Measurements from ENCODE around the gene TCHH. TPM values are rescaled to one million over a fixed set of nuclear protein-coding genes. Genes with fewer than 3 reads are reported as not detected.
"Not testable (repeated sequence)": the region's sequence is repeated elsewhere in the genome, so short reads cannot be mapped to it uniquely, and the experiment has no call there.

Gene TCHH
- total RNA-seq, 1 donor from 2014 or later: not detected

DNA sequence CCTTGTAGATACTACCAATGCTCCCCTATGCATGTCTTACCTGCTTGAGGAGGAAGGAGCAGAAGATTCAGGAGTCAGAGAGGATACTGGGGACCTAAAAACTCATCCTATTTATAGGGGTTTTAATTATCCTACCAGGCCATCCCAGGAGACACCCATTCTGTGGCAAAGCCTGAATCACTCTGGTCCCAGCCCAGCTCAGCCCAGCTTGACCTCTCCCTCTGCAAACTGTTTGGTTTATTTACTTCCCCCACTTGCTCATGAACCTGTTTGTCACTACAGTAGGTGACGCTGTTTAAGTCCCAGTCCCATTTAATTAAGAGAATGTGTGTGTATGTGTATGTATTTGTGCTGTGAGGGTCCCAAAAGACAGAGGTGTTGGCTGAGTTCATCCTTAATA, 43.9 kb upstream of the TCHH start, which contains the start of gene RPTN:
TSS of gene RPTN (minus strand) at position 85 of the 400 bp plus-strand sequence. CDS start 1,339 bp downstream, outside the sequence.
- H3K9me3 Mint-ChIP-seq: peaks cover 23% of the 10 kb centered on the region
- H3K27me3 Mint-ChIP-seq (ENCODE audit: low read depth): no peaks in the 10 kb centered on the region
- H3K4me3 Mint-ChIP-seq: no peak within 1 kb of the TSS
- TF ChIP-seq, protein P1, sequence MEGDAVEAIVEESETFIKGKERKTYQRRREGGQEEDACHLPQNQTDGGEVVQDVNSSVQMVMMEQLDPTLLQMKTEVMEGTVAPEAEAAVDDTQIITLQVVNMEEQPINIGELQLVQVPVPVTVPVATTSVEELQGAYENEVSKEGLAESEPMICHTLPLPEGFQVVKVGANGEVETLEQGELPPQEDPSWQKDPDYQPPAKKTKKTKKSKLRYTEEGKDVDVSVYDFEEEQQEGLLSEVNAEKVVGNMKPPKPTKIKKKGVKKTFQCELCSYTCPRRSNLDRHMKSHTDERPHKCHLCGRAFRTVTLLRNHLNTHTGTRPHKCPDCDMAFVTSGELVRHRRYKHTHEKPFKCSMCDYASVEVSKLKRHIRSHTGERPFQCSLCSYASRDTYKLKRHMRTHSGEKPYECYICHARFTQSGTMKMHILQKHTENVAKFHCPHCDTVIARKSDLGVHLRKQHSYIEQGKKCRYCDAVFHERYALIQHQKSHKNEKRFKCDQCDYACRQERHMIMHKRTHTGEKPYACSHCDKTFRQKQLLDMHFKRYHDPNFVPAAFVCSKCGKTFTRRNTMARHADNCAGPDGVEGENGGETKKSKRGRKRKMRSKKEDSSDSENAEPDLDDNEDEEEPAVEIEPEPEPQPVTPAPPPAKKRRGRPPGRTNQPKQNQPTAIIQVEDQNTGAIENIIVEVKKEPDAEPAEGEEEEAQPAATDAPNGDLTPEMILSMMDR (conservative IDR thresholded peaks at IDR 0.05): no peak
- H3K27ac Mint-ChIP-seq (ENCODE audit: unreplicated experiment): no peak within 1 kb of the TSS
- peaks cover 3% of the 10 kb centered on the region for H3K36me3 Mint-ChIP-seq (ENCODE audit: low read depth)
- no peak for DNase-seq (ENCODE audit: low read depth, low spot score)
- no peaks in the 10 kb centered on the region for H3K4me1 Mint-ChIP-seq

DNA sequence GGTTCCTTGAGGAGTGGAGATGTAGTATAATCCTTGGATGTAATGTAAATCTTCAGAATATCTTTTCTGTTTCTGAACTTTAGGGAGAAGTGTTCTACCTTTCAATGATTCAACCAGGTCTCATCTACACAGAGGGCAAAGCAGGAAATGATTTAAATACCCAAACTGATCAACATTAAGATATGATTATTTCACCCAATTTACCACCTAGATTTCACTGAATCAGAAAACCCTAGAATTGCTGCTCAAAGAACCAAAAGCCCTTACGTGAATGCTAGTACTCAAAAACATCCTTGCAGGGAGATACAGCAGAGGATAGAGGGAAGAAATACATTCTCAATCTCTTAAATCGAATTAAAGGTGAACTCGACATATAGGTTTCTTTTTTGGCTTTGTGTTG, 38.8 kb upstream of the TCHH start:
- Mint-ChIP-seq H3K27ac (ENCODE audit: unreplicated experiment) (no peak overlapping the region), H3K27me3 (ENCODE audit: low read depth) (no peaks in the 10 kb centered on the region), H3K4me3 (no peak overlapping the region), H3K36me3 (ENCODE audit: low read depth) (peaks cover 5% of the 10 kb centered on the region), H3K4me1 (no peaks in the 10 kb centered on the region), H3K9me3 (peaks cover 33% of the 10 kb centered on the region)
- no peak for DNase-seq (ENCODE audit: low read depth, low spot score)
- TF ChIP-seq, protein P1 (conservative IDR thresholded peaks at IDR 0.05): no peak

DNA sequence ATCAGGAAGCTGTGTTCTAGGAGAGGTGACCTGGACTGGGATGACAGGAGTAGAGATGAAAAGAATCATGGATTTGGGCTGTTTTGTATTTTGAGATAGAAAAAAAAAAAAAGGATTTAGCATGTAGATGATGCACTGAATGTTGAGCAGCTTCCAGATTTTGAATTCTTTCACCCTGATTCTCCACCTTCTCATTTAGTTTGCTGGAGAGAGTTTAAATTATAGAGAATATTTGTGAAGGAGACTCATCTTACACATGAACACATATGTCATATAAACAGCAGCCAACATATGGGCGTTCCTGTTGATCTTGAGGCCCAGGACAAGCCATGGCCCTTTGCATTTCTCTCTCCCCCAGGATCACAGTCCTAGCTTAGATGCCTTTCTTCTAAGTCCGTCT, 36.4 kb upstream of the TCHH start:
- H3K27me3 Mint-ChIP-seq (ENCODE audit: low read depth): no peaks in the 10 kb centered on the region
- peaks cover 8% of the 10 kb centered on the region for H3K36me3 Mint-ChIP-seq (ENCODE audit: low read depth)
- no peak for DNase-seq (ENCODE audit: low read depth, low spot score)
- H3K27ac Mint-ChIP-seq (ENCODE audit: unreplicated experiment): no peak overlapping the region
- H3K4me3 Mint-ChIP-seq: no peak overlapping the region
- TF ChIP-seq, protein P1 (conservative IDR thresholded peaks at IDR 0.05): no peak
- H3K9me3 Mint-ChIP-seq: peaks cover 41% of the 10 kb centered on the region
- H3K4me1 Mint-ChIP-seq: no peaks in the 10 kb centered on the region

DNA sequence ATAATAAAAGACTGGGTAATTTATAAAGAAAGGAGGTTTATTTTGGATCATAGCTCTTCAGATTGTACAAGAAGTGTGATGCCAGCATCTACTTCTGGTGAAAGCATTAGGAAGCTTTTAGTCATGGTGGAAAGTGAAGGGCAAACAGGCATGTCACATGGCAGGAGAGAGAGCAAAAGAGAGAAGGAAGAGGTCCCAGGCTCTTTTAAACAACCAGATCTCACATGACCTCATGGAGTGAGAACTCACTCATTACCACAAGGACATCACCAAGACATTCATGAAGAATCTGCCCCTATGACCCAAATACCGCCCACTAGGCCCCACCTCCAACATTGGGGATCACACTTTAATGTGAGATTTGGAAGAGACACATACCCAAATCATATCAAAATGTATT, 33.7 kb upstream of the TCHH start:
- DNase-seq (ENCODE audit: low read depth, low spot score): no peak
- H3K27me3 Mint-ChIP-seq (ENCODE audit: low read depth): no peaks in the 10 kb centered on the region
- no peak overlapping the region for H3K27ac Mint-ChIP-seq (ENCODE audit: unreplicated experiment)
- no peaks in the 10 kb centered on the region for H3K4me1 Mint-ChIP-seq
- H3K9me3 Mint-ChIP-seq: peaks cover 37% of the 10 kb centered on the region
- no peak overlapping the region for H3K4me3 Mint-ChIP-seq
- H3K36me3 Mint-ChIP-seq (ENCODE audit: low read depth): peaks cover 13% of the 10 kb centered on the region
- TF ChIP-seq, protein P1 (conservative IDR thresholded peaks at IDR 0.05): no peak

DNA sequence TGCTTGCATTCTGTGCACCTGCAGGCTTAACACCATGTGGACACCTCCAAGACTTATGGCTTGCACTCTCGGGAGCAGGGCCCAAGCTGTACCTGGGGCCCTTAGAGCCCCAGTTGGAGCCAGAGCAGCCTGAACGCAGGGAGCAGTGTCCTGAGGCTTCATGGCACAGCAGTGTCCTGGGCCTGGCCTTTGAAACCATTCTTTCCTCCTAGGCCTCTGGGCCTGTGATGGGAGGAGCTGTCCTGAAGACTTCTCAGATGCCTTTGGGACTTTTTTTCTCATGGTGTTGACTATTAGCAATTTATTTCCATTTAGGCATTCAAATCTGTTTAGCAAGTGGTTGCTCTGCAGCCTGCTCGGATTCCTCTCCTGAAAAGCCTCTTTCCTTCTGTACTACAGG, 32.8 kb upstream of the TCHH start:
- Mint-ChIP-seq H3K4me1 (no peaks in the 10 kb centered on the region), H3K36me3 (ENCODE audit: low read depth) (peaks cover 13% of the 10 kb centered on the region), H3K27ac (ENCODE audit: unreplicated experiment) (no peak overlapping the region), H3K27me3 (ENCODE audit: low read depth) (no peaks in the 10 kb centered on the region), H3K4me3 (no peak overlapping the region), H3K9me3 (peaks cover 42% of the 10 kb centered on the region)
- TF ChIP-seq, protein P1 (conservative IDR thresholded peaks at IDR 0.05): no peak
- DNase-seq (ENCODE audit: low read depth, low spot score): no peak

DNA sequence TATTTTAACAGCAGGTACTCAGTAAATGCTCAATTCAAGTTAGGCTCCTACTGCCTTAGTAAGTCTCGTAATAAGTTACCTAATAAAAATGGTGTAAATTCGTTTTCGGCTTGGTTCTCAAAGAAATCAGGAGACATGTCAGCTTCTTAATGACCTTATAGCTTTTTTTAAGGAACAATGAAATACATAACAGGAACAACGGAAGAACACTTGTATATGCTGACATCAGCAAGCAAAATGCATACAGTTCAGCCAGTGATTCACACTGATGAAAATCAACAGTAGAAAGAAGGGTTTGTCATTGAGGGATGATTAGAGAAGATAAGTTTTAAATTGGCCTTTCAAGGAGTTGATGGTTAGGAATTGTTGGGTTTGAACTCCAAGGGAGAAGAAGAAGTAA, 30.5 kb upstream of the TCHH start:
- Mint-ChIP-seq H3K9me3 (peaks cover 29% of the 10 kb centered on the region), H3K36me3 (ENCODE audit: low read depth) (peaks cover 10% of the 10 kb centered on the region), H3K4me1 (no peaks in the 10 kb centered on the region), H3K27ac (ENCODE audit: unreplicated experiment) (no peak overlapping the region), H3K27me3 (ENCODE audit: low read depth) (no peaks in the 10 kb centered on the region), H3K4me3 (no peak overlapping the region)
- DNase-seq (ENCODE audit: low read depth, low spot score): no peak
- TF ChIP-seq, protein P1 (conservative IDR thresholded peaks at IDR 0.05): no peak

DNA sequence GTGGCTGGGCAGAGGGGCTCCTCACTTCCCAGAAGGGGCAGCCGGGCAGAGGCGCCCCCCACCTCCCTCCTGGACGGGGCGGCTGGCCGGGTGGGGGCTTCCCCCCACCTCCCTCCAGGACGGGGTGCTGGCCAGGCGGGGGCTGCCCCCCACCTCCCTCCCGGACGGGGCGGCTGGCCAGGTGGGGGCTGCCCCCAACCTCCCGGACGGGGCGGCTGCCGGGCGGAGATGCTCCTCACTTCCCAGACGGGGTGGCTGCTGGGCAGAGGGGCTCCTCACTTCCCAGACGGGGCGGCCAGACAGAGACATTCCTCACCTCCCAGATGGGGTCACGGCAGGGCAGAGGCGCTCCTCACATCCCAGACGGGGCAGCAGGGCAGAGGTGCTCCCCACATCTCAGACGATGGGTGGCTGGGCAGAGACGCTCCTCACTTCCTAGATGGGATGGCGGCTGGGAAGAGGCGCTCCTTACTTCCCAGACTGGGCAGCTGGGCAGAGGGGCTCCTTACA, 29.5 kb upstream of the TCHH start:
- H3K4me3 Mint-ChIP-seq; H3K36me3 Mint-ChIP-seq (ENCODE audit: low read depth); H3K27ac Mint-ChIP-seq (ENCODE audit: unreplicated experiment); DNase-seq (ENCODE audit: low read depth, low spot score); H3K4me1 Mint-ChIP-seq; H3K27me3 Mint-ChIP-seq (ENCODE audit: low read depth): not testable (repeated sequence)
- H3K9me3 Mint-ChIP-seq: peaks cover 29% of the 10 kb centered on the region

Measured in neural crest cell (in vitro differentiated cells).